HG02610 (cell line): ENCODE results near the gene KTI12.

Source experiments
- ATAC-seq: cut with Tn5 transposase; IDR thresholded peaks from one replicate; pipeline ENCODE4 v1.9.1; 2021; ENCODE audit warnings: mild to moderate bottlenecking, moderate library complexity; ENCODE audit not compliant: unreplicated experiment

KTI12 gene

GRCh38 chr1:51989582-51990477, 43.8 kb downstream of the KTI12 start:
- ATAC-seq, result no peak

DNA sequence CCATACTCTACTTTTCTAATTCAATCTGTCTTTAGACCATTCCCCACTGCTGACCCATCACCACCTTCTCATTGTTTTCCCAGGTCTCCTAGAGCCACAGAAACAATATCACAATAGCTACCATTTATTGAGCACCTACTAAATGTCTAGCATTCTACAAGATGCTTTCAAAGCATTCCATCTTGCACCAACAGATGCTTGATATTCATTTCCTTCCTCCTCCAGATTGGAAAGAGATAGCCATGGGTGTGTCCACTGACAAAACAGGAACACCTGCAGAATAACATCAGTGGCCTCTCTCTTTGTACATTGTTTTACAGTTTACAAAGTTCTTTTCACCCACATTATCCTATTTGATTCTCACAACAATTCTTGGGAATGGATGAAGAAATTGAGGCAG, 45.4 kb downstream of the KTI12 start:
- no peak for ATAC-seq

- no peak for ATAC-seq
Measured at GRCh38 chr1:51986718-51987117, 46.9 kb downstream of the KTI12 start.

DNA sequence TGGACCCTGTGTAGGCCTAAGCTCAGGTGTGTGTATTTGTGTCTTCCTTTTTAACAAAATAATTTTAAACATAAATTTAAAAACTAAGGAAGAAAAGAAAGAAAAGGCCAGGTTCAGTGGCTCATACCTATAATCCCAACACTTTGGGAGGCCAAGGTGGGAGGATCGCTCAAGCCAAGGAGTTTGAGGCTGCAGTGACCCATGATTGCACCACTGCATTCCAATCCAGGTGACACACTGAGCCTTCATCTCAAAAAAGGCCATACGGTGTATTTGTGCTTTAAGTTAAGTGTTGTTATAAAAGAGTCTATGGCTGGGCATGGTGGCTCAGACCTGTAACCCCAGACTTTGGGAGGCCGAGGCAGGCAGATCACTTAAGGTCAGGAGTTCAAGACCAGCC, 51.4 kb downstream of the KTI12 start:
- no peak for ATAC-seq
